Body of pancreas (tissue), 4 donors: ENCODE measurements around the gene SIL1.

Experiments
- POLR2A ChIP-seq, 3 donors: fragments of 450-650 bp; IDR thresholded peaks; one replicate each; pipeline ENCODE4 v1.6.1; 2016; ENCODE audit warnings: antibody characterized with exemption in 3 of 3, mild to moderate bottlenecking in 2 of 3
- TF ChIP-seq, protein P1 (sequence below), 7 experiments: fragments of 450-650 bp in 4 of 7; fragments of 200-600 bp in 3 of 7; sonication (generic) in 3 of 7; IDR thresholded peaks; one replicate each; pipeline ENCODE4 v1.5.1; 2016 to 2019; ENCODE audit warnings: antibody characterized with exemption in 7 of 7

DNA sequence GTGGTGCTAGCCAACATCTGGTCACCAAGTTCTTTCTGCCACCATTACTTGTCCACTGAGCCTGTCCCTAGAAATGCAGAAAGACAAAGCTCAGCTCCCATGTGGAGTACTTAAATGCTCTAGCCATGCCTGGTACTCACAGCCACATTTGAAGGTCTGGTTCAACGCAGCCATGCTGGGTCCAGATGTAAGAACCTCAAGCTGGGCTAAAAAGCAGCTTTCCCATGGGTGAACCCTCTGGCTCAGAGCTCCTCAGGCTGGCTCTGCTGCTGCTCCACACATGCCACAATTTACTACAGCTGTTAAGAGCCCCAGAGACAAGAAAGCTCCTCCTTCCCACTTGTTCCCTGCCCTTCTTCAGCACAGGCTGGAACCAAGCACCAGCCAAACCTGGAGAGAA, 225.9 kb downstream of the SIL1 start:
- TF ChIP-seq, protein P1, sequence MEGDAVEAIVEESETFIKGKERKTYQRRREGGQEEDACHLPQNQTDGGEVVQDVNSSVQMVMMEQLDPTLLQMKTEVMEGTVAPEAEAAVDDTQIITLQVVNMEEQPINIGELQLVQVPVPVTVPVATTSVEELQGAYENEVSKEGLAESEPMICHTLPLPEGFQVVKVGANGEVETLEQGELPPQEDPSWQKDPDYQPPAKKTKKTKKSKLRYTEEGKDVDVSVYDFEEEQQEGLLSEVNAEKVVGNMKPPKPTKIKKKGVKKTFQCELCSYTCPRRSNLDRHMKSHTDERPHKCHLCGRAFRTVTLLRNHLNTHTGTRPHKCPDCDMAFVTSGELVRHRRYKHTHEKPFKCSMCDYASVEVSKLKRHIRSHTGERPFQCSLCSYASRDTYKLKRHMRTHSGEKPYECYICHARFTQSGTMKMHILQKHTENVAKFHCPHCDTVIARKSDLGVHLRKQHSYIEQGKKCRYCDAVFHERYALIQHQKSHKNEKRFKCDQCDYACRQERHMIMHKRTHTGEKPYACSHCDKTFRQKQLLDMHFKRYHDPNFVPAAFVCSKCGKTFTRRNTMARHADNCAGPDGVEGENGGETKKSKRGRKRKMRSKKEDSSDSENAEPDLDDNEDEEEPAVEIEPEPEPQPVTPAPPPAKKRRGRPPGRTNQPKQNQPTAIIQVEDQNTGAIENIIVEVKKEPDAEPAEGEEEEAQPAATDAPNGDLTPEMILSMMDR (IDR thresholded peaks at IDR 0.05): no peak
- no peak for TF ChIP-seq POLR2A (IDR thresholded peaks at IDR 0.05)
